DMS153 treated with DMSO at 0.1 percent for 48 hours (cell line): Measurements from ENCODE around the gene DRC1.
"Not testable (repeated sequence)": the region's sequence is repeated elsewhere in the genome, so short reads cannot be mapped to it uniquely, and the experiment has no call there.

Experiments used
- DNase-seq: peaks from one replicate; lab custom pipeline; 2025; ENCODE audit not compliant: unreplicated experiment; lab: John Stamatoyannopoulos, UW

DRC1 gene

DNA sequence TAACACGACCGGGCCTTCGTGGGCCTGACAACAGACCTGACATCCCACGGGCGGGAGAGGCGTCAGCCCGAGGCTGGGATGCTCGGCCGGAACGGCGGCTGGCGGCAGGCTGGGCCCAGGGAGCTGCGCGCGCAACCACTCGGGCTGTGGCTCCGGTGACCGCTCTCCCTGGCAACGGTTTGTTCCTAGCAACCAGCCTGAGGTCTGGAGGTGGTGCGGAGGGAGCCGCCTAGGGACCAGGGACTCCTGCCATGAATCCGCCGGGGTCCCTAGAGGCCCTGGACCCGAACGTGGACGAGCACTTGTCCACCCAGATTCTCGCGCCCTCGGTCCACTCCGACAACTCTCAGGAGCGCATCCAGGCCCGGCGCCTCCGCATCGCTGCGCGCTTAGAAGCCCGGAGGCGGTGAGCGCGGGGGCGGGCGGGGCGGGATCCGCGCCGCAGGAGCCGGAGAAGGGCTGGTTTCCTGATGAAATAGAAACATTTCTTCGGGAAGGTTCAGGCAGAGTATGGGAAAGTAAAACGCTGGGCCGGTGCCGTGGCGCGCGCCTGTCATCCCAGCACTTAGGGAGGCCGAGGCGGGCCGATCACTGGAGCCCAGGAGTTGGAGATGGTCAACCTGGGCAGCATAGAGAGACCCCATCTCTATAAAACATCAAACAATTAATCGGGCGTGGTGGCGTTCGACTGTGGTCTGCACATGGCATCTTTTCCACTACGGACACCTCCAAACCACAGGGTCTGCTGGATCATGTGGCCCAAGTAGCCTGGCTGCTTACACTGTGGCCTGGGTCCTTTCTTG lies at the start of gene DRC1:
Gene DRC1 (plus strand): TSS at position 182 of the 803 bp plus-strand sequence. CDS start 70 bp downstream, at position 252.
- DNase-seq, result peak; percentile 72

DNA sequence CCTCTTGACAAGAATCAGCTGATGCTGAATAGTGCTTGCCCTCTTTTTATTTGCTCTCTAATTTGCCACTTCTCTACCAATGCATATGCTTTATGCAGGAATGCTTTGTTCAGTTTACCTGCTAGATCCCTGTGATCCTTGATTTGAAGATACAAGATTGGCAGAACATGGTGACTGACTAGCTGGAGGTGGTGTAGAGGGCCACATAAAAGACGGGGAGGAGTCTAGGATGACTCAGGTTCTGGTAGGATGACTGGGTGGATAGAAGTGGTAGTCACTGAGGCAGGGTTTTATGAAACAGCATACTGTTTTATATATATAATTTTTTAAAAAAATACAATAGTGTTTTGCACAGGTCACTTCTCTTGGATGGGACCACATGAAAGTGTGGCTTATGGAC lies 48.8 kb upstream of the DRC1 start:
- DNase-seq, result no peak

DNA sequence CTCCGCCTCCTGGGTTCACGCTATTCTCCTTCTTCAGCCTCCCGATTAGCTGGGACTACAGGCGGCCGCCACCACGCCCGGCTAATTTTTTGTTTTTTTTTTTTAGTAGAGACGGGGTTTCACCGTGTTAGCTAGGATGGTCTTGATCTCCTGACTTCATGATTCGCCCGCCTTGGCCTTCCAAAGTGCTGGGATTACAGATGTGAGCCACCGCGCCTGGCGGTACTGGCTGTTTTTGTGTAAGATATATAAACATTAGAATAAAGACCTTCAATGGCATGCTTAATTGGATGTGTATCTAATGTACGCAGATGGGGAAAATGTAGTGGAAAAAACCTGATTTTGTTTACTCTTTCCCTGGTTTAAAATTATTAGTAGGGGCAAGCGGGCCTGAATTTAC lies 47.3 kb upstream of the DRC1 start:
- DNase-seq, result not testable (repeated sequence)

DNA sequence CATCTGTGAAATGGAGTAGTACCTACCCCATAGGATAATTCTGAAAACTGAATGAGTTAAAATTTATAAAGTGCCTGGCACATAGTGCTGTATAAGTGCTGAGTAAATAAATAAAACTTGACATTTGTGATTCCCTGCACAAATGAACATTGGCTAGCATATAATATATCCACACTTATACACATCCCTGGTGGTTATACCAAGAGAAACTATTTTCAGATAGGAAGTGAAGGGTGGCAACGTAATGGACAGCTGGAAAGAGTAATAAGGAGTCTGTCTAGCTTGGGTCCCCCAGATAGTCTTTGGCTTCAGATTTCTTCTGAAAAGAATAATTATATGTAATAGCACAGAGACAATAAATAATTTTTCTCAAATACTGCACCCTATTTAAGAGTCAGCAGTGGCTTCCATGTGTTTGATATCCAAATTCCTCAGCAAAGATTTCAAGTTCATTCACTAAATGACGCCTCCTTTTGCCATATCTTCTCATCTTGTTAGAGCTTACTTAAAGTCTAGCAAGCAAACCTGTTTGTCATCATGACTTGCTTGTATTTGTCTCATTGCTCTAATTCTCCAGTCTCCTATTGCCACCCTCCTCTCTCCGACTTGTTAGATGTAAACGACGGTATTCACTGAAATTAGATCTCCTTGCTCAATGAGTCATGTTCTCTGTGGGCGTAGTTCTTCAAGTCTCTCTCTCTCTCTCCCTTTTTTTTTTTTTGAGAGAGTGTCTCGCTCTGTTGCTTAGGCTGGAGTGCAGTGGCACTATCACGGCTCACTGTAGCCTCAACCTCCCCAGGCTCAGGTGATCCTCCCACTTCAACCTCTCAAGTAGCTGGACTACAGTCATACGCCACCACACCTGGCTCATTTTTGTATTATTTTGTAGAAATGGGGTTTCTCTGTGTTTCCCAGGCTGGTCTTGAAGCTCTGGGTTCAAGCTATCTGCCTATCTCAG lies 46.4 kb upstream of the DRC1 start:
- DNase-seq, result no peak

DNA sequence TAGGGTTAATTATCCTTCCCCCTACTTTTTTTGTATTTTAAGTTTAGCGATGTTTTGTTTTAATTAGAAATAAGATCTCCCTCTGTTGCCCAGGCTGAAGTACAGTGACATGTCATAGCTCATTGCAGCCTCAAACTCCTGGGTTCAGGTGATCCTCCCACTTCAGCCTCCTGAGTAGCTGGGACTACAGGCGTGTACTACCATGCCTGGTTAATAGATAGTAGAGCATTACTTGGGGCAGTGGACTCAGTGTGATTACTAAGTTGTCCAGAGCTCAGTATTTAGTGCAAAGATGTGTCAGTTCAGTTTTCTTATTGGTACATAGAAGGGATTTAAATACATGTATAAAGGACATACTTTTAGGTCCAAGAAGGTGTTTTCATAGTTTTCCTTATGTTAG lies 45.6 kb upstream of the DRC1 start:
- no peak for DNase-seq

DNA sequence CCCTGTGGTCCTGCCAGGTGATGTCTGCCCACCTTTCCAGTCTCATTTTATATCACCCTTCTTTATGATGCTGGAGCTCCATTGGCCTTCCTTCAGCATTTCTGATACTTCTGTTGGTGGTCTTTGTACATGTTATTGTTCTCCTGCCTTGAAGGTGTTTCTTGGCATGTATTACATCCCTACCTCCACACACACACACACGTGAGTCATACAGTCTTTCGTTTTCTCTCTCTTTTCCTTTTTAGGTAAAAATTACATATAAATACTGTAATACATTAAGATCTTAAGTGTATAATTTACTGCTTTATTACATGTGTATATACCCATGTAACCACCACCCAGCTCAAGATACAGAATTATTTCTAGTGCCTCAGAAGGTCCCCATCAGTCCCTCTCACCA lies 44.9 kb upstream of the DRC1 start:
- DNase-seq, result no peak

DNA sequence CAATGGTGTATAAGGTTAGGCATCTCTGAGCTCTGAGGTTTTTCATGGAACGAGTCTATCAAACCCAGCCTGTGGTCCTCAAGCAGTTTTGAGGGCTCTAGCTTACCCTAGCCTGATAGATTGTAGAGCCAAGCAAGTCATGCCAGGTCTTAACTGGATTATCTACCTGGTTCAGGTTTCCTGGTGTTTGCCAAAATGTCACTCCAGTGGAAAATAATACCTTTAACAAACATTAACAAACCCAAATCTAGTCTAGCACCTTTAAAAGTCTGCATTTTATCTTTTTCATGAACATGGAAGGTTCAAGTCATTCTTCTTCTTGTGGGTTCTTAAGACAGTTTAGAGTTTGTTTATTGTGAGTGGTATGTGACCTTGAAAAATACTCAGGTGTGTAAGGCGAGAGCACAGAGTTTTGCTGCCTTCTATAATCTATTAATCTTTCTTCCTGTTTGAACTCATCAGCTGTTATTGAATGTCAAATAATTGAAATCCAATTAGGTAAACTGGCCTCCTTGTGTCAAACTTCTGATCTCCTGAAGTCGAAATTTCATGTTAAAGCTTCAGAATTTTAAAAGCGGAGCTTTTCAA lies 41.7 kb upstream of the DRC1 start:
- DNase-seq, result no peak

DNA sequence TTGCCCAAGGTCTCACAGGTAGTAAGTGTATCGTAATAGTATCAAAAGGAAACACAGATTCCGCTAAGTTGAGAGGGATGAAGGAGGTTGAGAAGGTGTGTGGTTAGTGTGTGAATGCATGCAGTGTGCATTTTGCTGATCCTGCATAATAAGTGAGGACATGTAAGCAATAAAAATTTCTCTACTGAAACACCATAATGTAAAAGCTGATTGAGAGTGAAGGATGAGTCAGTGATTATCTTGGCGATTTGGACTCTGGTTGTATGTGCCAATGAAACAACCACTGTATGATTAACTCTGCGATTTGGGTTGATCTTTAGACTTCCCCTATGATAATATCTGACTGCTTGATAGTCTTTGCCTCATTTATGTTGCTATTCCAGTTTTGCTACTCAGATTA lies 38.4 kb upstream of the DRC1 start:
- DNase-seq, result no peak

DNA sequence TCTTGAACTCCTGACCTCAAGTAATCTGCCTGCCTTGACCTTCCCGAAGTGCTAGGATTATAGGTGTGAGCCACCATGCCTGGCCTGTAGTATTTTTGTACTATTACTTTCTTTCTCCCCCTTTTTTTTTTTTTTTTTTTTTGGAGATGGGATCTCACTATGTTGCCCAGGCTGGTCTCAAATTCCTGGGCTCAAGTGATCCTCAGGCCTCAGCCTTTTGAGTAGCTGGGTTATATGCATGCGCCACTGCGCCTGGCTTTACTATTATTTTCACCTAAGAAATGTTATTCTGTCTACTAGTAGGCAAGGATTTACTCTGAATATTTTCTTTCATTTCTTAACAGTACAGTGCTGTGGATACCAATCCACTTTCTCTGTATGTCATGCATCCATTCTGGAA lies 37.8 kb upstream of the DRC1 start:
- no peak for DNase-seq

DNA sequence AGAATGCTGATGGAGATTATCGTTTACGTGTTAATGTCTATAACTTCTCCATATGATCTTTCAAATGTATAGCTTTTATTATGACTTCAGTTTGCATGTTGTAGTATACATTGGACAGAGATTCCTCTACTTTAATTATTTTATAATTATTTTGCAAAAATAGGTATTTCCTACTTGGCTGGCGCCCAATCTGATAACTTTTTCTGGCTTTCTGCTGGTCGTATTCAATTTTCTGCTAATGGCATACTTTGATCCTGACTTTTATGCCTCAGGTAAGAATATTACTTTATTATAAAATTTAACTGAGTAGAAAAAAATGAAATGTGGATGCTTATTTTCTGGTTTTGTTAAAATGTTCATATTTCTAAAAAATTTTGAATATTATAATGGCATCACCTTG lies 37.1 kb upstream of the DRC1 start:
- DNase-seq, result no peak

DNA sequence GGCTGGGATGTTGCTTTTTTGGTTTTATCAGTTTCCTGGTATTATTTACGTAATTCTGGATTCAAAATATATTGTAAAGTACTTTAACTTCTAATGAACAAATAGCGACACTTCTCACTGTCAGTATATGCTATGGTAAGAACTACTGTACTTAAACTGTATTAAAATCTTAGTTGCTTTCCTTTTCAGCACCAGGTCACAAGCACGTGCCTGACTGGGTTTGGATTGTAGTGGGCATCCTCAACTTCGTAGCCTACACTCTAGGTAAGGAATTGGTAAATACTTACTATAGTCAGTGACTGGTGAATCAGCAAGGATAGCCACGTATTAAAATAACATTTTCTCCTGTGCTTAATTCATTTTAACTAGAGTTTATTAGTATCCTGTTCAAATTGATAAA lies 34.8 kb upstream of the DRC1 start:
- no peak for DNase-seq

DNA sequence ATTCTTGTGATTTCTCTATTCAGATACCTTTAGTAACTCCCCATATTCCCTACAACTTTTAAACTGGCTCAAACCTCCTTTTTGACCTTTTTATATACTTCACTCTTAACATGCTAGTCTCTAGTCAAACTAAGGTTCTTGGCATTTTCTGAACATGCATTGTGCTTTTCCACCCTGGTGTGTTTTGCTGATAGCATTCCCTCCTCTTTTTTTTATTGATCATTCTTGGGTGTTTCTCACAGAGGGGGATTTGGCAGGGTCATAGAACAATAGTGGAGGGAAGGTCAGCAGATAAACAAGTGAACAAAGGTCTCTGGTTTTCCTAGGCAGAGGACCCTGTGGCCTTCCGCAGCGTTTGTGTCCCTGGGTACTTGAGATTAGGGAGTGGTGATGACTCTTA lies 32.1 kb upstream of the DRC1 start:
- DNase-seq, result not testable (repeated sequence)

DNA sequence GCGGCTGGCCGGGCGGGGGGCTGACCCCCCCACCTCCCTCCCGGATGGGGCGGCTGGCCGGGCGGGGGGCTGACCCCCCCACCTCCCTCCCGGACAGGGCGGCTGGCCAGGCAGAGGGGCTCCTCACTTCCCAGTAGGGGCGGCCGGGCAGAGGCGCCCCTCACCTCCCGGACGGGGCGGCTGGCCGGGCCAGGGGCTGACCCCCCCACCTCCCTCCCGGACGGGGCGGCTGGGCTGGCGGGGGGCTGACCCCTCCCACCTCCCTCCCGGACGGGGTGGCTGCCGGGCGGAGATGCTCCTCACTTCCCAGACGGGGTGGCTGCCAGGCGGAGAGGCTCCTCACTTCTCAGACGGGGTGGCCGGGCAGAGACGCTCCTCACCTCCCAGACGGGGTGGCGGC lies 30.8 kb upstream of the DRC1 start:
- not testable (repeated sequence) for DNase-seq

DNA sequence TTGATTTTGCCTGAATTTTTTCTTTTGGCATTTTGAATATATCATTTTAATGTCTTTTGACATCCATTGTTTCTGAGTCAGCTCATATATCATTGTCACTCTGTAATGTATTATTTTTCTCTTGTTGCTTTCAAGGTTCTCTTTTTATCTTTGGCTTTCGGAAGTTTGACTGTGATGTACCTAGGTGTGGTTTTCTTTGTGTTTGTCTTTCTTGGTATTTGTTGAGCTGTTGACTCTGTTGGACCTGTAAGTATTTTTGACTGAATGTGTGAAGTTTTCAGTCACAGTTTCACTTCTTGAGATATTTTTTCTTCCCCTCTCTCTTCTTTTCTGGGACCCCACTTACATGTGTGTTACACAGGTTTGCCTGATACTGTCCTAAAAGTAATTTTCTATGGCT lies 24.9 kb upstream of the DRC1 start:
- no peak for DNase-seq

DNA sequence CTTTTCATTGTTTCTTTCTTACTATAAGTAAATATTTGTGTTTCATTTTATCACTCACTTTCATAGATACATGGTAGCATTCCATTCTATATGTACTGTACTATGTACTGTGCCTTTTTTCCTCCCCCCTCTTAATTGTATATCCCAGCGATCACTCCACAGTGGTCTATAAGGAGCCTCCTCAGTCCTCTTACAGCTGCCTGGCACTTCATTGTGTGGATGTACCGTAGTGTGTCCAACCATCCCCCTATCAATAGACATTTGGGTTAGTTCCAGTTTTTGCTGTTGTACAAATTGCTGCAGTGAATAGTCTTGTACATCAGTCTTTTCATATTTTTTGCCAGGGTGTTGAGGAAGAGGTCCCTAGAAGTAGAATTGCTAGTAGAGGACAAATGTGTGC lies 21.4 kb upstream of the DRC1 start:
- DNase-seq, result no peak

DNA sequence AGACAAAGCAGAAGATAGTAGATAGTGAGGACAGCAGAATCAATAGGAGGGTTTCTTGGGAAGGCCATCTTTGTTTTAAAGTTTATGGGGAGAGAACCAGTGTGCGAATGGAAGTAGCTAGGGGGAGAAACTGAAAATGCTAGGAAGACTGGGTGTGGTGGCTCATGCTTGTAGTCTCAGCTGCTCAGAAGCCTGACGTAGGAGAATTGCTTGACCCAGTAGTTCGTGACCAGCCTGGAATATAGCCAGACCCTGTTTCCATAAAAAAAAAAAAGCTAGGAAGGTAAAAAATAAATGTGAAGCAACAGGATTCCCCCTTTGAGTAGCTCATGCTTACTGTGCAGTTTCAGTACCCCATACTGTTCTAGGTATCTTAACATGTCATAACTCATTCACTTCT lies 19.2 kb upstream of the DRC1 start:
- DNase-seq, result no peak

DNA sequence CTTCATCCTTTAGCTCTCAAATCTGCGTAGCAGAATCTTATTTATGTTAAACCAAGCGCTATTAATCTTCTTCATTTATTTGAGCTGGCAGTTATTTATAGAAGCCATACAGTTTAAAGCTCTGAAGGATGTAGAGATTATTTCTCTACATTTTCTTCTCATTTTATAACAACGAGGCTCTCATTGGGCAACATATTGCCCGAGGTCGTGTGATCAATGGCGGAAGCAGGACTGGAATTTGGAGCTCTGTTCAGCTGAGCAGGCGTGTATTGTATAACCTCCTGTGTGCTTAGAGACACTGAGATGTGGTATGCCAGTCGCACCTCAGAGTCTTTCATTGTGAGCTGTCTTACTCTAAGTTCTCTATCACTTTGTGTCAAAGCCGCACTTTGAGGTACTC lies 17.5 kb upstream of the DRC1 start:
- no peak for DNase-seq

DNA sequence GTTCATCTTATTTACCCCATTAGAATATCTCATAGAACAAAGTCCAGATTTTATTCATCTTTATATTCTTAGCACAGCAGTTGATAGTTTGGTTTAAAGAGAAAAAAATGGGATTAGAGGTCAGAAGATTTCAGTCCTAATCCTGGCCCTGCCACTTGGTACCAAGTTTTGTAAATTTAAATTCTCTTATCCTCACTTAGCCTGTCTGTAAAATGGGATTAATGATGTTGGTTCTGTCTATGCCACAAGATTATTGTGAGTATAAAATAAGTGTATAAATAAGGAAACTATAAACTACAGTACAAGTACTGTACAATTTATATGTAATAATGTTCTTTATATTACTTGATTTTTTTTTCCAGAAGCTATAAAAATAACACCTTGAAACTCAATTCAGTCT lies 17.1 kb upstream of the DRC1 start:
- no peak for DNase-seq

DNA sequence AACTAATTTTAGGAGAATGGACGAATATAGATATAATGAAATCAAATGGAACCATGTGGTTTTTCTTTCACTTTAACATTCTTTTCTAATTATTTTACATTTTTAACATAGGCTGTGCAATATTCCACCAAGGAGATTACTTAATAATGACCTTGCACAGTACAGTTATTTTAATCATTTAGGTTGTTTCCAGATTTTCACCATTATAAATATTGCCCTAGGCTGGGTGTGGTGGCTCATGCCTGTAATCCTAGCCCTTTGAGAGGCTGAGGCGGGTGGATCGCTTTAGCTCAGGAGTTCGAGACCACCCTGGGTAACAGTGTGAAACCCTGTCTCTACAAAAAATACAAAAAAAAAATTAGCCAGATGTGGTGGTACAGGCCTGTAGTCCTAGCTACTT lies 14.5 kb upstream of the DRC1 start:
- DNase-seq, result no peak

DNA sequence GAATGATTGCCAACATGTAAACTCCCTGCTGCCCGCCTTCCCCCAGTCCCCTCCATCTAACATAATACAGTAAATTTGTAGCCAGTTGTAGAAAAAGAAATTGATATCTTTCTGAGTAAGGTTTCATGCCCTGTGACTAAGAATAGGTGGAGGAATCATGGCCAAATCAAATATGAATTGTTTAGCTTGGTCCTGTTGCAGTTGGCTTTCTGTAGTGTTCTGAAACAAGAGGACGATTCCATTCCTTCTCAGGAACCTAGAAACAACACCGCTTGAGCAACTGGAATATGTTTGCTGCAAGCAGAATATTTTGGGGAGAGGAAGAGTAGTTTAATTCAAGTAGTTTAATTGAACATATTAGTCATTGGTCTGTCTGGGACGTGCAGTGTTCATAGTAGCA lies 7.0 kb upstream of the DRC1 start:
- no peak for DNase-seq

DNA sequence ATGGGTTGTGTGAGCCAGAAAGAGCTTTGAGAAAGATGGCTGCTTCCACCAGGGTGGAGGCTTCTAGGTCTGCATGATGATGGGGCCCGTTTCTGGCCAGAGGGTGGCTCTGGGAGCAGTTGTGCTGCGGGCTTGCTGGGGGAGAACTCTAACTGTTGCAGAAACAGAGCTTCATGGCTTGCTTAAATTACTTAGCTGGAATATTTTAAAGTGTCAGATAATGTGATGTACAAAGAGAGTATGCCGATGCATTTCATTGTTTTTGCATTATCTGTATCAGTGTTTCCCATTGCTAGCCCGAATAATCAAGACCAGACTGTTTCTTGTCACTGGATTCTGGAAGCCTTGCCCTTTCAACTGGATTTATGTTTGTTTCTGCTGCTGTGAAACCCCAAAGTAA lies 6.3 kb upstream of the DRC1 start:
- no peak for DNase-seq
